GM12878 (cell line): Measurements from ENCODE around the gene CKAP5. TPM values are rescaled to one million over a fixed set of nuclear protein-coding genes. Genes with fewer than 3 reads are reported as not detected.

Source experiments
- ATAC-seq: fragments of 200-7000 bp; cut with Tn5 transposase; 3 replicates; pipeline ENCODE4 v1.9.1; 2020; ENCODE audit warnings: mild to moderate bottlenecking, moderate library complexity
- BruUV-seq: library from RNA; stranded (reverse); fragments of 400-500 nt; replicated peaks from 2 replicates; lab custom pipeline; 2021; lab: Mats Ljungman, UMichigan
- CTCF ChIA-PET: fragments of 300-600 bp; sonication (Branson Sonifier 250); formaldehyde crosslinking; extraction: SDS; loops from one replicate; lab custom pipeline; 2021; ENCODE audit warnings: inconsistent platforms; lab: Yijun Ruan, JAX
- POLR2A ChIA-PET: fragments of 350-600 bp; formaldehyde crosslinking; extraction: SDS; loops from one replicate; lab custom pipeline; 2021; ENCODE audit warnings: inconsistent platforms; lab: Charles Lee
- RAD21 ChIA-PET: fragments of 300-600 bp; sonication (Branson Sonifier 250); formaldehyde crosslinking; loops from one replicate; lab custom pipeline; 2023; ENCODE audit warnings: antibody characterized with exemption; ENCODE audit not compliant: unreplicated experiment; lab: Charles Lee
- SMC1A ChIA-PET: fragments of 300-600 bp; sonication (Branson Sonifier 250); formaldehyde crosslinking; loops from one replicate; lab custom pipeline; 2023; ENCODE audit not compliant: unreplicated experiment, uncharacterized antibody; lab: Charles Lee
- DNase-seq: peaks from one replicate; pipeline ENCODE4 v3.0.0-alpha.2; 2011; ENCODE audit warnings: low read depth, low spot score
- FAIRE-seq: peaks from 3 replicates; lab custom pipeline; 2011; peaks lifted over from hg19 to GRCh38; lab: Jason Lieb, UNC
- H2AFZ ChIP-seq: 2 replicates; pipeline ENCODE4 v1.6.0; 2011; ENCODE audit warnings: low read depth, low read length, control low read depth; ENCODE audit not compliant: control insufficient read depth
- H3K27ac ChIP-seq: 2 replicates; pipeline ENCODE4 v1.5.1; 2011; ENCODE audit warnings: control low read depth; ENCODE audit not compliant: control insufficient read depth, insufficient read depth
- H3K27me3 ChIP-seq, 2 experiments: replicated peaks in 1 of 2; 2 replicates each; pipeline versions ENCODE4 v1.6.0 to v1.6.1; 2011; ENCODE audit warnings: low read length in 1 of 2; ENCODE audit not compliant: control insufficient read depth in 2 of 2, insufficient read depth in 2 of 2
- H3K36me3 ChIP-seq, 2 experiments: 2 replicates each; pipeline ENCODE4 v1.5.1; 2011; ENCODE audit warnings: low read length in 1 of 2; ENCODE audit not compliant: control insufficient read depth in 2 of 2, insufficient read depth in 2 of 2
- H3K4me1 ChIP-seq: 2 replicates; pipeline ENCODE4 v1.6.1; 2011; ENCODE audit warnings: mild to moderate bottlenecking, low read length, moderate library complexity, mixed read lengths; ENCODE audit not compliant: control insufficient read depth, insufficient read depth
- H3K4me2 ChIP-seq: 2 replicates; pipeline ENCODE4 v1.6.0; 2011; ENCODE audit warnings: control low read depth; ENCODE audit not compliant: control insufficient read depth, insufficient read depth
- H3K4me3 ChIP-seq: fragments of 200-600 bp; sonication (generic); 2 replicates; pipeline ENCODE4 v1.5.1; 2016
- H3K79me2 ChIP-seq: 2 replicates; pipeline ENCODE4 v1.6.0; 2011; ENCODE audit warnings: low read length; ENCODE audit not compliant: control insufficient read depth, insufficient read depth
- H3K9ac ChIP-seq: 2 replicates; pipeline ENCODE4 v1.8.0; 2011; ENCODE audit warnings: low read length, control low read depth, mixed read lengths; ENCODE audit not compliant: control insufficient read depth, insufficient read depth
- H3K9me3 ChIP-seq: replicated peaks from 3 replicates; pipeline ENCODE4 v1.5.1; 2011; ENCODE audit warnings: mild to moderate bottlenecking, low read length; ENCODE audit not compliant: control insufficient read depth, insufficient read depth
- H4K20me1 ChIP-seq: 2 replicates; pipeline ENCODE4 v1.6.0; 2011; ENCODE audit not compliant: control insufficient read depth, insufficient read depth
- CBFB ChIP-seq: IDR thresholded peaks from 2 replicates; pipeline ENCODE4 v1.6.1; 2016; ENCODE audit warnings: antibody characterized with exemption, low read depth
- CREM ChIP-seq: IDR thresholded peaks from 2 replicates; pipeline ENCODE4 v1.6.1; 2014; ENCODE audit warnings: antibody characterized with exemption, low read depth
- EP300 ChIP-seq, 2 experiments: fragments of 150-350 bp in 1 of 2; IDR thresholded peaks; 2 replicates each; pipeline ENCODE4 v1.6.1; 2011 to 2012; ENCODE audit warnings: low read depth in 2 of 2, low read length in 2 of 2, borderline replicate concordance in 1 of 2, improper control_type of control experiment in 1 of 2, inconsistent platforms in 1 of 2; ENCODE audit not compliant: control insufficient read depth in 1 of 2
- GATAD2B ChIP-seq: fragments of 450-650 bp; conservative IDR thresholded peaks from 2 replicates; pipeline ENCODE4 v1.6.1; 2017; ENCODE audit warnings: low read depth, mild to moderate bottlenecking, moderate library complexity
- HCFC1 ChIP-seq: fragments of 150-350 bp; IDR thresholded peaks from 2 replicates; pipeline ENCODE4 v1.6.1; 2014; ENCODE audit warnings: low read length
- JUNB ChIP-seq: IDR thresholded peaks from 2 replicates; pipeline ENCODE4 v1.6.1; 2016; ENCODE audit warnings: antibody characterized with exemption, mild to moderate bottlenecking
- MEF2B ChIP-seq: fragments of 450-650 bp; IDR thresholded peaks from 2 replicates; pipeline ENCODE4 v1.6.1; 2018; ENCODE audit warnings: mild to moderate bottlenecking, moderate library complexity; ENCODE audit not compliant: partially characterized antibody, poor library complexity, severe bottlenecking
- MYC ChIP-seq: IDR thresholded peaks from 2 replicates; pipeline ENCODE4 v1.6.1; 2011; ENCODE audit warnings: mild to moderate bottlenecking, low read length, moderate library complexity, inconsistent platforms; ENCODE audit not compliant: insufficient read depth, insufficient replicate concordance, insufficient read length, severe bottlenecking
- PML ChIP-seq: IDR thresholded peaks from 2 replicates; pipeline ENCODE4 v1.6.1; 2012; ENCODE audit warnings: low read length, inconsistent platforms
- POLR2A ChIP-seq: IDR thresholded peaks from 2 replicates; pipeline ENCODE4 v1.6.1; 2011; ENCODE audit warnings: low read depth, mild to moderate bottlenecking, low read length
- RAD21 ChIP-seq: IDR thresholded peaks from 2 replicates; pipeline ENCODE4 v1.6.1; 2011; ENCODE audit warnings: mild to moderate bottlenecking, low read depth, low read length, moderate library complexity; ENCODE audit not compliant: insufficient read depth
- RB1 ChIP-seq: fragments of 450-650 bp; formaldehyde crosslinking; IDR thresholded peaks from 2 replicates; pipeline ENCODE4 v1.6.1; 2017; ENCODE audit warnings: mild to moderate bottlenecking, borderline replicate concordance
- RBBP5 ChIP-seq: fragments of 200-600 bp; sonication (generic); conservative IDR thresholded peaks from 2 replicates; pipeline ENCODE4 v1.6.1; 2016
- RUNX3 ChIP-seq: IDR thresholded peaks from 2 replicates; pipeline ENCODE4 v1.6.1; 2012; ENCODE audit warnings: low read length, inconsistent platforms
- SMARCA5 ChIP-seq: fragments of 450-650 bp; IDR thresholded peaks from 2 replicates; pipeline ENCODE4 v1.6.1; 2017; ENCODE audit warnings: mild to moderate bottlenecking
- SPI1 ChIP-seq: IDR thresholded peaks from 2 replicates; pipeline ENCODE4 v1.6.1; 2011; ENCODE audit warnings: low read depth, mild to moderate bottlenecking, low read length, moderate library complexity, borderline replicate concordance; ENCODE audit not compliant: insufficient read depth
- STAT3 ChIP-seq: IDR thresholded peaks from 2 replicates; pipeline ENCODE4 v1.6.1; 2011; ENCODE audit warnings: low read depth, low read length, improper control_type of control experiment
- ZNF274 ChIP-seq: IDR thresholded peaks from one replicate; pipeline ENCODE4 v1.8.0; 2011; ENCODE audit not compliant: insufficient read length, insufficient read depth
- WGBS: methylation state at CpG from one replicate; pipeline ENCODE4 v1.1.6; 2016; ENCODE audit warnings: low lambda C conversion rate; ENCODE audit not compliant: insufficient replicate concordance, insufficient coverage; ENCODE audit errors: missing lambda C conversion rate; 5-methylcytosine and 5-hydroxymethylcytosine counted together
- in situ Hi-C: fragments of 300-500 bp; cut with MboI; formaldehyde crosslinking; loops from 9 replicates; pipeline ENCODE4 v1.14.3; 2018; ENCODE audit warnings: mixed read lengths
- intact Hi-C: fragments of 100-400 bp; cut with micrococcal nuclease; formaldehyde crosslinking; loops from one replicate; pipeline ENCODE4 v1.14.2; 2022; ENCODE audit not compliant: unreplicated experiment
- polyA plus RNA-seq, 11 experiments: library from polyadenylated mRNA; depleted of rRNA in 4 of 11; unstranded in 6 of 11; stranded (reverse) in 5 of 11; fragments of >200 nt; fragmentation: Nextera tagmentation in 4 of 11; fragmentation: Illumina TruSeq in 1 of 11; extraction: Ambion mirVana in 4 of 11; extraction: Trizol in 1 of 11; gene quantifications; 1 replicate in 1 of 11; 2 replicates in 10 of 11; pipeline versions ENCODE4 v1.2.1 to v1.2.3, GENCODE V29; 2011 to 2016; ENCODE audit warnings: inconsistent platforms in 2 of 11, missing spikeins in 2 of 11, low read depth in 1 of 11
- total RNA-seq, 4 experiments: library from RNA; depleted of rRNA in 3 of 4; stranded (reverse); fragments of >200 nt in 3 of 4; fragmentation: Illumina TruSeq in 1 of 4; extraction: Trizol in 1 of 4; gene quantifications; 2 replicates each; pipeline versions ENCODE4 v1.2.1 to v1.2.3, GENCODE V29; 2013 to 2021
- TF ChIP-seq, protein P1 (sequence below): fragments of 450-650 bp; IDR thresholded peaks from 2 replicates; pipeline ENCODE4 v1.6.1; 2017; ENCODE audit warnings: low read depth, mild to moderate bottlenecking, moderate library complexity
- TF ChIP-seq, protein P2 (sequence below): fragments of 150-350 bp; IDR thresholded peaks from 2 replicates; pipeline ENCODE4 v1.6.1; 2014; ENCODE audit warnings: mild to moderate bottlenecking, low read depth, low read length
- TF ChIP-seq, protein P3 (sequence below): fragments of 450-650 bp; IDR thresholded peaks from 2 replicates; pipeline ENCODE4 v1.6.1; 2017; ENCODE audit warnings: mild to moderate bottlenecking, low read depth, inconsistent platforms; ENCODE audit not compliant: poor library complexity, severe bottlenecking

The CKAP5 gene
- total and polyA plus RNA-seq, 10 of the 15 experiments (the other 5 are each of a cell fraction or from before 2014, with no cell fraction given) = 20.1 to 161 (median 79.8) TPM

DNA sequence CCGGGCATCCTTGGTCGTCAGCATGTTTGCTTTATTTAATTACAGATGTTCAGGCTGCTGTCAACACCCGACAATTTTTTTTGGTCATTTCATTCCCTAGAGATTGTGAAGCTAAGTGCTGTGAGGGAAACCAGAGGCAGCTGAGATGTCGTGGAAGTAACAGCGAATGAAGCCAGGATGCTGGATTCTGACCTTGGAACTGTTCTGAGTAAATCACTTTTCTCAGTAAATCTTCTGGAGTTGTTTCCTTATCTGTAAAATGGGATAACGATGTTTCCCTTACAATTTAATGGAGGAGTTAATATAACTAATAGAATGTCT, 390 bp upstream of the CKAP5 start:
- Histone ChIP-seq H3K9me3 (no peaks in the 10 kb centered on the region), H3K4me2 (peak overlapping the region; percentile 93), H3K79me2 (peaks cover 47% of the 10 kb centered on the region), H3K4me1 (no peaks in the 10 kb centered on the region; the same call in 1 of the 2 replicates), H3K27me3 (no peaks in the 10 kb centered on the region), H4K20me1 (no peaks in the 10 kb centered on the region), H3K4me3 (peak overlapping the region; percentile 97; the same call in 1 of the 2 replicates), H3K36me3 (no peaks in the 10 kb centered on the region), H2AFZ (peak overlapping the region; percentile 95), H3K9ac (peak overlapping the region; percentile 90), H3K27ac (no peak overlapping the region; the same call in 1 of the 2 replicates)
- intact Hi-C loops = loop anchor here (2.0 kb wide), 1 partner anchor 20 kb away; no protein-coding TSS in a partner anchor
- FAIRE-seq (no peak), DNase-seq (no peak), ATAC-seq (peak; percentile 8)
- RAD21 ChIA-PET = interaction anchor here (0.9 kb wide), 1 partner anchor 10 kb away, joined by 3 read pairs; no protein-coding TSS in a partner anchor
- 9% methylated on average over 6 of the region's 6 CpGs for WGBS
- CTCF ChIA-PET = interaction anchor here (1.3 to 1.4 kb wide), 2 partner anchors 20 to 307 kb away, joined by 3 to 5 read pairs; no protein-coding TSS in a partner anchor
- POLR2A ChIA-PET = interaction anchor here (0.8 kb wide), 1 partner anchor 908 kb away, joined by 3 read pairs; no protein-coding TSS in a partner anchor
- SMC1A ChIA-PET = interaction anchor here (0.7 to 0.8 kb wide), 3 partner anchors 20 to 204 kb away, joined by 3 read pairs; no protein-coding TSS in a partner anchor
- BruUV-seq = no TSS peak
- in situ Hi-C loops = no loop called here
- TF ChIP-seq MEF2B (peak; percentile 73), ZNF274 (no peak), EP300 (IDR thresholded peaks at IDR 0.05; ENCODE audit: borderline replicate concordance in 1 of 2, control insufficient read depth in 1 of 2, low read depth in 2 of 2, low read length in 2 of 2) (no peak), POLR2A (no peak), RUNX3 (no peak), PML (0 out of 2 replicates have a peak, but pooled peaks have one; percentile 29), MYC (no peak), RB1 (0 out of 2 replicates have a peak, but pooled peaks have one; percentile 14), SMARCA5 (no peak), CBFB (no peak), HCFC1 (0 out of 2 replicates have a peak, but pooled peaks have one; percentile 1), JUNB (no peak), RAD21 (no peak), CREM (no peak), RBBP5 (no peak), SPI1 (no peak), STAT3 (no peak), GATAD2B (no peak)
- TF ChIP-seq, protein P1, sequence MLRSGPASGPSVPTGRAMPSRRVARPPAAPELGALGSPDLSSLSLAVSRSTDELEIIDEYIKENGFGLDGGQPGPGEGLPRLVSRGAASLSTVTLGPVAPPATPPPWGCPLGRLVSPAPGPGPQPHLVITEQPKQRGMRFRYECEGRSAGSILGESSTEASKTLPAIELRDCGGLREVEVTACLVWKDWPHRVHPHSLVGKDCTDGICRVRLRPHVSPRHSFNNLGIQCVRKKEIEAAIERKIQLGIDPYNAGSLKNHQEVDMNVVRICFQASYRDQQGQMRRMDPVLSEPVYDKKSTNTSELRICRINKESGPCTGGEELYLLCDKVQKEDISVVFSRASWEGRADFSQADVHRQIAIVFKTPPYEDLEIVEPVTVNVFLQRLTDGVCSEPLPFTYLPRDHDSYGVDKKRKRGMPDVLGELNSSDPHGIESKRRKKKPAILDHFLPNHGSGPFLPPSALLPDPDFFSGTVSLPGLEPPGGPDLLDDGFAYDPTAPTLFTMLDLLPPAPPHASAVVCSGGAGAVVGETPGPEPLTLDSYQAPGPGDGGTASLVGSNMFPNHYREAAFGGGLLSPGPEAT = 0 out of 2 replicates have a peak, but pooled peaks have one; percentile 30
- TF ChIP-seq, protein P2, sequence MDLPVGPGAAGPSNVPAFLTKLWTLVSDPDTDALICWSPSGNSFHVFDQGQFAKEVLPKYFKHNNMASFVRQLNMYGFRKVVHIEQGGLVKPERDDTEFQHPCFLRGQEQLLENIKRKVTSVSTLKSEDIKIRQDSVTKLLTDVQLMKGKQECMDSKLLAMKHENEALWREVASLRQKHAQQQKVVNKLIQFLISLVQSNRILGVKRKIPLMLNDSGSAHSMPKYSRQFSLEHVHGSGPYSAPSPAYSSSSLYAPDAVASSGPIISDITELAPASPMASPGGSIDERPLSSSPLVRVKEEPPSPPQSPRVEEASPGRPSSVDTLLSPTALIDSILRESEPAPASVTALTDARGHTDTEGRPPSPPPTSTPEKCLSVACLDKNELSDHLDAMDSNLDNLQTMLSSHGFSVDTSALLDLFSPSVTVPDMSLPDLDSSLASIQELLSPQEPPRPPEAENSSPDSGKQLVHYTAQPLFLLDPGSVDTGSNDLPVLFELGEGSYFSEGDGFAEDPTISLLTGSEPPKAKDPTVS = no peak
- TF ChIP-seq, protein P3, sequence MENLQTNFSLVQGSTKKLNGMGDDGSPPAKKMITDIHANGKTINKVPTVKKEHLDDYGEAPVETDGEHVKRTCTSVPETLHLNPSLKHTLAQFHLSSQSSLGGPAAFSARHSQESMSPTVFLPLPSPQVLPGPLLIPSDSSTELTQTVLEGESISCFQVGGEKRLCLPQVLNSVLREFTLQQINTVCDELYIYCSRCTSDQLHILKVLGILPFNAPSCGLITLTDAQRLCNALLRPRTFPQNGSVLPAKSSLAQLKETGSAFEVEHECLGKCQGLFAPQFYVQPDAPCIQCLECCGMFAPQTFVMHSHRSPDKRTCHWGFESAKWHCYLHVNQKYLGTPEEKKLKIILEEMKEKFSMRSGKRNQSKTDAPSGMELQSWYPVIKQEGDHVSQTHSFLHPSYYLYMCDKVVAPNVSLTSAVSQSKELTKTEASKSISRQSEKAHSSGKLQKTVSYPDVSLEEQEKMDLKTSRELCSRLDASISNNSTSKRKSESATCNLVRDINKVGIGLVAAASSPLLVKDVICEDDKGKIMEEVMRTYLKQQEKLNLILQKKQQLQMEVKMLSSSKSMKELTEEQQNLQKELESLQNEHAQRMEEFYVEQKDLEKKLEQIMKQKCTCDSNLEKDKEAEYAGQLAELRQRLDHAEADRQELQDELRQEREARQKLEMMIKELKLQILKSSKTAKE = no peak
